ENCODE measurements around the gene CLCN1. TPM values are rescaled to one million over a fixed set of nuclear protein-coding genes. Genes with fewer than 3 reads are reported as not detected.

Gene CLCN1
- total RNA-seq, 2 experiments from 2014 or later: not detected

- peaks cover 13% of the 10 kb centered on the region for H3K4me1 ChIP-seq (ENCODE audit: insufficient read depth, low read length, poor library complexity, severe bottlenecking)
- no peaks in the 10 kb centered on the region for H3K9me3 ChIP-seq (ENCODE audit: low read length)
- H2AFZ ChIP-seq (ENCODE audit: low read length): no peak overlapping the region
- TF ChIP-seq CTCF (conservative IDR thresholded peaks at IDR 0.05; ENCODE audit: low read length) (no peak), EZH2phosphoT487 (IDR thresholded peaks at IDR 0.05; ENCODE audit: borderline replicate concordance, low read depth, low read length) (no peak)
- H3K4me3 ChIP-seq (ENCODE audit: low read depth, low read length, poor library complexity, severe bottlenecking): no peak overlapping the region
- ChIA-PET POLR2A (no interaction called here), CTCF (ENCODE audit: unreplicated experiment) (no interaction called here)
- H3K79me2 ChIP-seq (ENCODE audit: insufficient read depth, low read depth, low read length): no peaks in the 10 kb centered on the region
- no TSS peak for BruUV-seq (replicated peaks)
- H3K36me3 ChIP-seq (ENCODE audit: insufficient read depth, low read length): no peaks in the 10 kb centered on the region
- no peaks in the 10 kb centered on the region for H4K20me1 ChIP-seq (ENCODE audit: insufficient read depth, low read length)
- H3K9me2 ChIP-seq (ENCODE audit: insufficient read depth, low read length): no peaks in the 10 kb centered on the region
- DNase-seq (ENCODE audit: low spot score): peak; percentile 7
- H3K27ac ChIP-seq (ENCODE audit: low read depth, low read length, poor library complexity, severe bottlenecking): no peak overlapping the region
- H3K4me2 ChIP-seq (ENCODE audit: low read length): no peak overlapping the region
- intact Hi-C loops (cut with micrococcal nuclease; ENCODE audit: unreplicated experiment): no loop called here
Observed at GRCh38 chr7:143372070-143372469, 56.2 kb downstream of the CLCN1 start.

DNA sequence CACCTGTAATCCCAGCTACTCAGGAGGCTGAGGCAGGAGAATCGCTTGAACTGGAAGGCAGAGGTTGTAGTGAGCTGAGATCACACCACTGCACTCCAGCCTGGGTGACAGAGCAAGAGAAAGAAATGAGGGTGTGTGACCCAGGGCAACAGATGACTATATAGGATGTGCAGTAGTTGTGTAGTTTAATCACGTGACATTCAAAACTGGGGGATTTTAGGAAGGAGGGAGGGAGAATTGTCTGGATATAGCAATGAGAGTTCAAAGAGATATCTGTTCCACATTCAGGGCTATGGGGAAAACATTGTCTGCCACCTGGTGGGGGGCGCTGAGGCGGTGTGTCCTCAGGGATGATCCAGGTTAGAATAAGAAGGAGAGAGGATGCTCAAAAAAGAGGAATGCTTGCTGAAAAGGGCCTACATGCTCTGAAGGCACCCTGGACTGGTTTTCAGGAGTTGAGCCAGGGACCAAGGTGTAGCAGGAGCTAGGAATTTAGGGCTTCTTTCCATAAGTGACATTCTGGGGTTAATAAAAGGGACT is 57.4 kb downstream of the CLCN1 start:
- peaks cover 13% of the 10 kb centered on the region for H3K4me1 ChIP-seq (ENCODE audit: insufficient read depth, low read length, poor library complexity, severe bottlenecking)
- no peaks in the 10 kb centered on the region for H3K9me2 ChIP-seq (ENCODE audit: insufficient read depth, low read length)
- no TSS peak for BruUV-seq (replicated peaks)
- no peak overlapping the region for H3K4me3 ChIP-seq (ENCODE audit: low read depth, low read length, poor library complexity, severe bottlenecking)
- TF ChIP-seq EZH2phosphoT487 (IDR thresholded peaks at IDR 0.05; ENCODE audit: borderline replicate concordance, low read depth, low read length) (no peak), CTCF (conservative IDR thresholded peaks at IDR 0.05; ENCODE audit: low read length) (no peak)
- intact Hi-C loops (cut with micrococcal nuclease; ENCODE audit: unreplicated experiment): no loop called here
- CTCF ChIA-PET (ENCODE audit: unreplicated experiment): no interaction called here
- H3K4me2 ChIP-seq (ENCODE audit: low read length): no peak overlapping the region
- no peaks in the 10 kb centered on the region for H3K9me3 ChIP-seq (ENCODE audit: low read length)
- no peaks in the 10 kb centered on the region for H3K36me3 ChIP-seq (ENCODE audit: insufficient read depth, low read length)
- H3K27ac ChIP-seq (ENCODE audit: low read depth, low read length, poor library complexity, severe bottlenecking): no peak overlapping the region
- POLR2A ChIA-PET: no interaction called here
- no peak for DNase-seq (ENCODE audit: low spot score)
- no peak overlapping the region for H2AFZ ChIP-seq (ENCODE audit: low read length)
- H4K20me1 ChIP-seq (ENCODE audit: insufficient read depth, low read length): no peaks in the 10 kb centered on the region
- H3K79me2 ChIP-seq (ENCODE audit: insufficient read depth, low read depth, low read length): no peaks in the 10 kb centered on the region

DNA sequence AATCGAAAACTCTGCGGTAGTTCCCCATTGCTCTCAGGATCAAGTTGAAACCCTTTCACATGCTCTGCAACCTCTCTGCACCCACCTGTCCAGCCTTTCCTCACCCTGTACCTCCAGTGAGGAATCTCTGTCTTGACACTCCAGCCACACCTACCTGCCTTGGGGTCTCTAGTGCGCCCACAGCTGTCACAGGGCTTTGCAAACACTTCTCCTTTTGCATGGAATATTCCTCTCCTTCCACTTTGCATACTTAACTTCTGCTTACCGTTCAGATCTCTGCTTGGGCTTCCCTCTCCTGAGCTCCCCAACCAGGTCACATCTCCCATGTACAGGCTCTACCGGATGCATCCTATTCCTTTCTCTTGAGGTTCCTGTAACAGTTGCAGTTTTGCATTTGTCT is 58.6 kb downstream of the CLCN1 start:
- Histone ChIP-seq H3K36me3 (ENCODE audit: insufficient read depth, low read length) (no peaks in the 10 kb centered on the region), H3K9me3 (ENCODE audit: low read length) (no peaks in the 10 kb centered on the region), H2AFZ (ENCODE audit: low read length) (no peak overlapping the region), H4K20me1 (ENCODE audit: insufficient read depth, low read length) (no peaks in the 10 kb centered on the region), H3K27ac (ENCODE audit: low read depth, low read length, poor library complexity, severe bottlenecking) (no peak overlapping the region), H3K79me2 (ENCODE audit: insufficient read depth, low read depth, low read length) (no peaks in the 10 kb centered on the region), H3K4me3 (ENCODE audit: low read depth, low read length, poor library complexity, severe bottlenecking) (no peak overlapping the region), H3K9me2 (ENCODE audit: insufficient read depth, low read length) (no peaks in the 10 kb centered on the region), H3K4me1 (ENCODE audit: insufficient read depth, low read length, poor library complexity, severe bottlenecking) (peaks cover 13% of the 10 kb centered on the region), H3K4me2 (ENCODE audit: low read length) (no peak overlapping the region)
- TF ChIP-seq CTCF (conservative IDR thresholded peaks at IDR 0.05; ENCODE audit: low read length): no peak
- TF ChIP-seq EZH2phosphoT487 (IDR thresholded peaks at IDR 0.05; ENCODE audit: borderline replicate concordance, low read depth, low read length): no peak
- DNase-seq (ENCODE audit: low spot score): no peak
- ChIA-PET POLR2A (interaction anchor here (0.5 to 0.8 kb wide), 2 partner anchors 66 to 86 kb away, joined by 8 read pairs; partner anchors contain the start of gene CASP2), CTCF (ENCODE audit: unreplicated experiment) (no interaction called here)
- no TSS peak for BruUV-seq (replicated peaks)
- intact Hi-C loops (cut with micrococcal nuclease; ENCODE audit: unreplicated experiment): no loop called here

All from OCI-LY7 (cell line).